ENCODE data around the gene FCSK.

DNA sequence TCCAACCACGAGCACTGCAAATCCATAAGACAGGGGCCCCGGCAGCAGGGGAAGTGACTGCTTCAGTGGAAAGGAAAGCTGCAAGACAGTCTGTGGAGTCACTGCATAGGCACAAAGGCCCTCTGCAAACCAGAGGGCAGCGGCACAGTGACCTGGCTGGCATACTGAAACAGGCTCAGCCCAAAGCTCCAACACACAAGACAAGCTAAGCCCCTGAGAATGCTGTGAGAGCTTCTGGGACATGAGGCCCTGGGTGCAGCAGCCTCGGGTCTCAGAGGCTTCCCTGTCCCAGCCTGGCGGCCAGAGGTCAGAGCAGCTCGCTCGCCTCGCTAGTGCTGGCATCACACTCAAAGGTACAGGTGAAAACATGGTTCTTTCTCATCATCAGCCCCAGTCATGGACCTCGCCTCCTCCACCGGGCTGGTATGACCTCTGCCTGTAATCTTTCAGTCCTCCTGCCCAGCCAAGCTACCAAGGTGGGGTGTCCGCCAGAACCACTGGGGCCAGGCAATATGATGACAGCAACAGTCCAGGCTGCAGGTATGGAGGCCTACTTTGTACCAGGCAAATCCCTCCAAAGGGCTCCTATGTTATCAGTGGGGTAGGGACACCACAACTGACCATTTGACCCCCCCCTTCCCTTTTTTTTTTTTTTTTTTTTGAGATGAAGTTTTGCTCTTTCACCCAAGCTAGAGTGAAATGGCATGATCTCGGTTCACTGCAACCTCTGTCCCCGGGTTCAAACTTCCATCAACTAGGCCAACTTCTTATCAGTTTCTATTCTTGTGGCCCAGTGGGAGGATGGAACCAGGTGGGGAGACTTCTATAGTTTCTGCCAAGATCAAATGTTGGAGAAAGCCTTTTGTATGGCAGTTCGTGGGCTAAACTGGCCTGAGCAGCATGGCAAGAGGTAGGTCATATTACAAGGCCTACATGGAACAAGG lies 34.7 kb upstream of the FCSK start:
- no peak for TF ChIP-seq POLR2A (IDR thresholded peaks at IDR 0.05; ENCODE audit: low read length)
- no peak for TF ChIP-seq GATA1 (IDR thresholded peaks at IDR 0.05; ENCODE audit: low read depth, low read length)
